ENCODE data around the gene TGM3. TPM values are rescaled to one million over a fixed set of nuclear protein-coding genes. Genes with fewer than 3 reads are reported as not detected.

The TGM3 gene
- total and polyA plus RNA-seq, 2 of the 4 experiments (the other 2 are of a cell fraction), result not detected

DNA sequence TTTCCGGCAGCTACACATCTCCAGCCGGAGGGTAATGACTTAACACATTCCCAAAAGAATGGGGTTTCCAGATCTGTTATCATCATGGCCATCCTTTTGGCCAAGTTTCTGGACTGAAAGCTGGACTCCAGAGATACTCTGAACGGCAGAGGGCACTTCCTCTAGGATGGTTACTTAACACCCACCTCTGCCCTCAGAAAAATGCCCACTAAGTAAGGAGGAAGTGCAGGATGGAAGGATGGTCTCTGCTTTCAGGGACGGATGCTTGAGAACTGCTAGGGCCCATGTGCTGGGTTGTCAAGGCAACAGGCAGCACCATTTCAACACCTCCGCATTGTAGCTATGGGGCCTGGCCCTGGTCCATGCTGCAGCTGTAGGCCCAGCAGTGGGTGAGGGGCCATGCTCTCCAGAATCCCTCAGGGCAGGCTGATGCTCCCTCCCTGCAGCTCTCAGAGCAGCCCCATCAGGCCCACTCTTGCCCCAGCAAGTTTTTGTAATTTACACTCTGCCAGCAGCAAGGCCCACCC is 16.5 kb upstream of the TGM3 start:
- no peaks in the 10 kb centered on the region for H4K20me1 ChIP-seq (ENCODE audit: insufficient read depth, low read length)
- POLR2A ChIA-PET (ENCODE audit: unreplicated experiment), result no interaction called here
- no peak overlapping the region for H2BK20ac ChIP-seq (ENCODE audit: low read depth, low read length)
- H2BK120ac ChIP-seq (ENCODE audit: low read depth, low read length), result no peak overlapping the region
- no peak overlapping the region for H4K91ac ChIP-seq (ENCODE audit: insufficient read depth, low read depth, low read length)
- no peaks in the 10 kb centered on the region for H3K4me1 ChIP-seq (ENCODE audit: control insufficient read depth, insufficient read depth, low read length)
- TF ChIP-seq SMC3 (IDR thresholded peaks at IDR 0.05; ENCODE audit: low read depth, low read length) (no peak), RFX5 (IDR thresholded peaks at IDR 0.05; ENCODE audit: low read depth, low read length) (no peak), NFE2L2 (IDR thresholded peaks at IDR 0.05; ENCODE audit: low read depth, low read length) (no peak), POLR2A (IDR thresholded peaks at IDR 0.05; ENCODE audit: low read depth, low read length) (no peak), CEBPB (IDR thresholded peaks at IDR 0.05; ENCODE audit: low read depth, low read length) (no peak), MAZ (IDR thresholded peaks at IDR 0.05; ENCODE audit: borderline replicate concordance, low read depth, low read length) (no peak), MXI1 (IDR thresholded peaks at IDR 0.05; ENCODE audit: borderline replicate concordance, low read depth, low read length) (no peak), RAD21 (IDR thresholded peaks at IDR 0.05; ENCODE audit: low read length) (no peak)
- TF ChIP-seq, protein P1, sequence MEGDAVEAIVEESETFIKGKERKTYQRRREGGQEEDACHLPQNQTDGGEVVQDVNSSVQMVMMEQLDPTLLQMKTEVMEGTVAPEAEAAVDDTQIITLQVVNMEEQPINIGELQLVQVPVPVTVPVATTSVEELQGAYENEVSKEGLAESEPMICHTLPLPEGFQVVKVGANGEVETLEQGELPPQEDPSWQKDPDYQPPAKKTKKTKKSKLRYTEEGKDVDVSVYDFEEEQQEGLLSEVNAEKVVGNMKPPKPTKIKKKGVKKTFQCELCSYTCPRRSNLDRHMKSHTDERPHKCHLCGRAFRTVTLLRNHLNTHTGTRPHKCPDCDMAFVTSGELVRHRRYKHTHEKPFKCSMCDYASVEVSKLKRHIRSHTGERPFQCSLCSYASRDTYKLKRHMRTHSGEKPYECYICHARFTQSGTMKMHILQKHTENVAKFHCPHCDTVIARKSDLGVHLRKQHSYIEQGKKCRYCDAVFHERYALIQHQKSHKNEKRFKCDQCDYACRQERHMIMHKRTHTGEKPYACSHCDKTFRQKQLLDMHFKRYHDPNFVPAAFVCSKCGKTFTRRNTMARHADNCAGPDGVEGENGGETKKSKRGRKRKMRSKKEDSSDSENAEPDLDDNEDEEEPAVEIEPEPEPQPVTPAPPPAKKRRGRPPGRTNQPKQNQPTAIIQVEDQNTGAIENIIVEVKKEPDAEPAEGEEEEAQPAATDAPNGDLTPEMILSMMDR (conservative IDR thresholded peaks at IDR 0.05; ENCODE audit: low read depth, low read length), result no peak
- TF ChIP-seq, protein P2, sequence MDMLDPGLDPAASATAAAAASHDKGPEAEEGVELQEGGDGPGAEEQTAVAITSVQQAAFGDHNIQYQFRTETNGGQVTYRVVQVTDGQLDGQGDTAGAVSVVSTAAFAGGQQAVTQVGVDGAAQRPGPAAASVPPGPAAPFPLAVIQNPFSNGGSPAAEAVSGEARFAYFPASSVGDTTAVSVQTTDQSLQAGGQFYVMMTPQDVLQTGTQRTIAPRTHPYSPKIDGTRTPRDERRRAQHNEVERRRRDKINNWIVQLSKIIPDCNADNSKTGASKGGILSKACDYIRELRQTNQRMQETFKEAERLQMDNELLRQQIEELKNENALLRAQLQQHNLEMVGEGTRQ (IDR thresholded peaks at IDR 0.05; ENCODE audit: low read depth, low read length), result no peak
- TF ChIP-seq, protein P3, sequence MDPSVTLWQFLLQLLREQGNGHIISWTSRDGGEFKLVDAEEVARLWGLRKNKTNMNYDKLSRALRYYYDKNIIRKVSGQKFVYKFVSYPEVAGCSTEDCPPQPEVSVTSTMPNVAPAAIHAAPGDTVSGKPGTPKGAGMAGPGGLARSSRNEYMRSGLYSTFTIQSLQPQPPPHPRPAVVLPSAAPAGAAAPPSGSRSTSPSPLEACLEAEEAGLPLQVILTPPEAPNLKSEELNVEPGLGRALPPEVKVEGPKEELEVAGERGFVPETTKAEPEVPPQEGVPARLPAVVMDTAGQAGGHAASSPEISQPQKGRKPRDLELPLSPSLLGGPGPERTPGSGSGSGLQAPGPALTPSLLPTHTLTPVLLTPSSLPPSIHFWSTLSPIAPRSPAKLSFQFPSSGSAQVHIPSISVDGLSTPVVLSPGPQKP (IDR thresholded peaks at IDR 0.05; ENCODE audit: borderline replicate concordance, low read depth, low read length), result no peak
- in situ Hi-C loops (cut with MboI; ENCODE audit: low sequenced_read_pairs) (no loop called here), dilution Hi-C loops (cut with HindIII; ENCODE audit: low sequenced_read_pairs, unreplicated experiment) (no loop called here), intact Hi-C loops (cut with micrococcal nuclease) (no loop called here)
- no peak for ATAC-seq (ENCODE audit: low read depth)
- H3K9ac ChIP-seq (ENCODE audit: low read depth, low read length), result no peak overlapping the region
- no peak overlapping the region for H2AK9ac ChIP-seq (replicated peaks; ENCODE audit: low read depth, low read length, poor library complexity)
- H3K18ac ChIP-seq (ENCODE audit: low read depth, low read length), result no peak overlapping the region
- DNase-seq, result no peak
- BruUV-seq (replicated peaks), result no TSS peak
- no peaks in the 10 kb centered on the region for H3K79me1 ChIP-seq (ENCODE audit: low read depth in 1 of 2, low read length in 2 of 2)
- H3K9me1 ChIP-seq (ENCODE audit: insufficient read depth, low read length), result no peaks in the 10 kb centered on the region
- no peak overlapping the region for H2BK15ac ChIP-seq (ENCODE audit: low read depth, low read length)
- no peak overlapping the region for H2BK5ac ChIP-seq (ENCODE audit: low read depth, low read length, poor library complexity, severe bottlenecking)
- H3K23ac ChIP-seq (ENCODE audit: low read depth, low read length), result no peak overlapping the region
- H4K5ac ChIP-seq (ENCODE audit: low read depth, low read length), result no peak overlapping the region
- H3K9me3 ChIP-seq (ENCODE audit: control insufficient read depth, insufficient read depth, low read length), result no peaks in the 10 kb centered on the region
- H3K4ac ChIP-seq (ENCODE audit: low read depth, low read length), result no peak overlapping the region
- H3K27ac ChIP-seq (ENCODE audit: insufficient read depth, low read length), result no peak overlapping the region
- no peak overlapping the region for H2AK5ac ChIP-seq (ENCODE audit: low read depth, low read length)
- CTCF ChIA-PET, result no interaction called here
- 57% methylated on average over 1 of the region's 5 CpGs; no CpG with 5 or more reads in 1 of the 2 experiments for WGBS, 2 experiments (ENCODE audit: extremely low coverage in 2 of 2, insufficient read length in 1 of 2)
- peaks cover 2% of the 10 kb centered on the region; the same call in 1 of the 2 replicates for H3K27me3 ChIP-seq (ENCODE audit: control insufficient read depth, insufficient read depth, low read length)
- H3K14ac ChIP-seq (replicated peaks; ENCODE audit: low read depth, low read length), result no peak overlapping the region
- no peaks in the 10 kb centered on the region for H3K36me3 ChIP-seq (ENCODE audit: control insufficient read depth, insufficient read depth, low read length)
- H3K56ac ChIP-seq (ENCODE audit: extremely low read depth, insufficient read depth, low read length), result no peak overlapping the region
- H2AFZ ChIP-seq (replicated peaks; ENCODE audit: low read length, poor library complexity), result no peak overlapping the region
- H3K4me2 ChIP-seq (ENCODE audit: low read depth, low read length), result no peak overlapping the region
- H3K4me3 ChIP-seq (ENCODE audit: insufficient read depth, low read depth, low read length), result no peak overlapping the region
- H4K8ac ChIP-seq (ENCODE audit: low read depth in 2 of 2, low read length in 2 of 2), result no peak overlapping the region
